SK-N-SH treated with all-trans-retinoic acid at 6 μM for 48 hours (cell line): ENCODE results near the gene GPX4.

Experiments
- ATAC-seq: fragments of 200-7000 bp; cut with Tn5 transposase; 3 replicates; pipeline ENCODE4 v1.9.1; 2020; ENCODE audit warnings: mild to moderate bottlenecking, moderate library complexity
- ARNTL ChIP-seq: fragments of 450-650 bp; formaldehyde crosslinking; IDR thresholded peaks from 2 replicates; pipeline ENCODE4 v1.5.0; 2020; ENCODE audit warnings: low read depth, mild to moderate bottlenecking, moderate library complexity, borderline replicate concordance
- BACH2 ChIP-seq: fragments of 250-450 bp; sonication (Bioruptor Pico); IDR thresholded peaks from 2 replicates; pipeline ENCODE4 v1.9.0; 2021; ENCODE audit warnings: mild to moderate bottlenecking, borderline replicate concordance
- CREB5 ChIP-seq: fragments of 250-450 bp; sonication (Bioruptor Pico); IDR thresholded peaks from 2 replicates; pipeline ENCODE4 v1.5.1; 2020; ENCODE audit warnings: low read depth, mild to moderate bottlenecking, moderate library complexity
- ESRRG ChIP-seq: fragments of 250-450 bp; sonication (Bioruptor Pico); IDR thresholded peaks from 2 replicates; pipeline ENCODE4 v1.6.1; 2021; ENCODE audit warnings: mild to moderate bottlenecking
- GLIS3 ChIP-seq: fragments of 250-450 bp; sonication (Bioruptor Pico); IDR thresholded peaks from 2 replicates; pipeline ENCODE4 v1.5.0; 2020; ENCODE audit warnings: mild to moderate bottlenecking, moderate library complexity
- ISL1 ChIP-seq: fragments of 250-450 bp; sonication (Bioruptor Pico); IDR thresholded peaks from 2 replicates; pipeline ENCODE4 v2.1.2; 2022; ENCODE audit warnings: mild to moderate bottlenecking, moderate library complexity
- OSR1 ChIP-seq: fragments of 250-450 bp; sonication (Bioruptor Pico); IDR thresholded peaks from 2 replicates; pipeline ENCODE4 v1.8.0; 2022; ENCODE audit warnings: moderate library complexity, mild to moderate bottlenecking, inconsistent platforms
- PATZ1 ChIP-seq: fragments of 250-450 bp; sonication (Bioruptor Pico); IDR thresholded peaks from 2 replicates; pipeline ENCODE4 v1.8.0; 2020; ENCODE audit warnings: mild to moderate bottlenecking, moderate library complexity, borderline replicate concordance
- PPARA ChIP-seq: fragments of 250-450 bp; sonication (Bioruptor Pico); IDR thresholded peaks from 2 replicates; pipeline ENCODE4 v1.5.0; 2020; ENCODE audit warnings: mild to moderate bottlenecking, borderline replicate concordance
- RARB ChIP-seq: fragments of 250-450 bp; sonication (Bioruptor Pico); IDR thresholded peaks from 2 replicates; pipeline ENCODE4 v1.8.0; 2021; ENCODE audit warnings: mild to moderate bottlenecking, moderate library complexity
- TCF4 ChIP-seq: fragments of 250-450 bp; sonication (Bioruptor Pico); IDR thresholded peaks from 2 replicates; pipeline ENCODE4 v1.8.0; 2021; ENCODE audit warnings: mild to moderate bottlenecking, moderate library complexity, borderline replicate concordance
- TOX ChIP-seq: fragments of 250-450 bp; sonication (Bioruptor Pico); IDR thresholded peaks from 2 replicates; pipeline ENCODE4 v1.8.0; 2021; ENCODE audit warnings: mild to moderate bottlenecking, moderate library complexity, borderline replicate concordance
- TSHZ2 ChIP-seq: fragments of 250-450 bp; sonication (Bioruptor Pico); IDR thresholded peaks from 2 replicates; pipeline ENCODE4 v1.5.0; 2020; ENCODE audit warnings: mild to moderate bottlenecking, moderate library complexity
- ZC3H10 ChIP-seq: fragments of 250-450 bp; sonication (Bioruptor Pico); IDR thresholded peaks from 2 replicates; pipeline ENCODE4 v1.5.1; 2021; ENCODE audit warnings: mild to moderate bottlenecking, moderate library complexity
- ZFP3 ChIP-seq: fragments of 250-450 bp; sonication (Bioruptor Pico); IDR thresholded peaks from 2 replicates; pipeline ENCODE4 v1.5.0; 2020; ENCODE audit warnings: mild to moderate bottlenecking, moderate library complexity
- ZNF70 ChIP-seq: fragments of 450-650 bp; formaldehyde crosslinking; IDR thresholded peaks from 2 replicates; pipeline ENCODE4 v1.5.0; 2020; ENCODE audit warnings: mild to moderate bottlenecking, moderate library complexity
- ZNF8 ChIP-seq: fragments of 450-650 bp; formaldehyde crosslinking; IDR thresholded peaks from 2 replicates; pipeline ENCODE4 v1.5.0; 2020; ENCODE audit warnings: mild to moderate bottlenecking, moderate library complexity
- TF ChIP-seq, protein P1 (sequence below): fragments of 250-450 bp; sonication (Bioruptor Pico); IDR thresholded peaks from 2 replicates; pipeline ENCODE4 v1.5.1; 2021; ENCODE audit warnings: mild to moderate bottlenecking, moderate library complexity
- TF ChIP-seq, protein P2 (sequence below): fragments of 250-450 bp; sonication (Bioruptor Pico); IDR thresholded peaks from 2 replicates; pipeline ENCODE4 v1.8.0; 2021; ENCODE audit warnings: low read depth, mild to moderate bottlenecking, moderate library complexity, borderline replicate concordance

The GPX4 gene

GRCh38 chr19:1055028-1055425 is 48.8 kb upstream of the GPX4 start (continued):
- TF ChIP-seq TSHZ2 (CRISPR knock-in tag) (no peak), PATZ1 (CRISPR knock-in tag) (no peak), ESRRG (CRISPR knock-in tag) (no peak)

DNA sequence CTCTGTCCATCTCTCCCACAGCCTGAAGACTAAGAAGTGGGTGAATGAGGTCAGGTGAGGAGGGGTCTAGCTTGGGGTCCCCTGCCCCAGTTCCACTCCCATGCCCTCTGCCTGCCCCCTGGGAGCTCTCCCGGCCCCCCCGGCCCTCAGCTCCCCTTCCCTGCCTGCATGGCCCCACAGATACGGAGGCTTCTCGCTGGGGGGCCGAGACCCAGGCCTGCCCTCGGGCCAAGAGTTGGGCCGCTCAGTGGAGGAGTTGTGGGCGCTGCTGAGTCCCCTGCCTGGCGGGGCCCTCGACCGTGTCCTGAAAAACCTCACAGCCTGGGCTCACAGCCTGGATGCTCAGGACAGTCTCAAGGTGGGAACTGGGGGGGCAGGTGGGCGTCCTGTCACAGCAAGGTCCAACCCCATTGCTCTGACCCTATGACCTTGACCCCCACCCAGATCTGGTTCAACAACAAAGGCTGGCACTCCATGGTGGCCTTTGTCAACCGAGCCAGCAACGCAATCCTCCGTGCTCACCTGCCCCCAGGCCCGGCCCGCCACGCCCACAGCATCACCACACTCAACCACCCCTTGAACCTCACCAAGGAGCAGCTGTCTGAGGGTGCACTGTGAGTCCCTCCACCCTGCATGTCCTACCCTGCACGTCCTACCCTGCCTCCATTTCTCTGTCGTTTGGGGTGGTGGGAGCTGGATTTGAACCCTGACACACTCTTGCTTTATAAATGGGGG is 47.7 kb upstream of the GPX4 start:
- TF ChIP-seq TOX (CRISPR knock-in tag) = no peak
- TF ChIP-seq RARB (CRISPR knock-in tag) = no peak
- no peak for TF ChIP-seq ZFP3 (CRISPR knock-in tag)
- TF ChIP-seq TSHZ2 (CRISPR knock-in tag) = no peak
- no peak for TF ChIP-seq GLIS3 (CRISPR knock-in tag)
- no peak for TF ChIP-seq TCF4 (CRISPR knock-in tag)
- no peak for TF ChIP-seq ESRRG (CRISPR knock-in tag)
- TF ChIP-seq, protein P1, sequence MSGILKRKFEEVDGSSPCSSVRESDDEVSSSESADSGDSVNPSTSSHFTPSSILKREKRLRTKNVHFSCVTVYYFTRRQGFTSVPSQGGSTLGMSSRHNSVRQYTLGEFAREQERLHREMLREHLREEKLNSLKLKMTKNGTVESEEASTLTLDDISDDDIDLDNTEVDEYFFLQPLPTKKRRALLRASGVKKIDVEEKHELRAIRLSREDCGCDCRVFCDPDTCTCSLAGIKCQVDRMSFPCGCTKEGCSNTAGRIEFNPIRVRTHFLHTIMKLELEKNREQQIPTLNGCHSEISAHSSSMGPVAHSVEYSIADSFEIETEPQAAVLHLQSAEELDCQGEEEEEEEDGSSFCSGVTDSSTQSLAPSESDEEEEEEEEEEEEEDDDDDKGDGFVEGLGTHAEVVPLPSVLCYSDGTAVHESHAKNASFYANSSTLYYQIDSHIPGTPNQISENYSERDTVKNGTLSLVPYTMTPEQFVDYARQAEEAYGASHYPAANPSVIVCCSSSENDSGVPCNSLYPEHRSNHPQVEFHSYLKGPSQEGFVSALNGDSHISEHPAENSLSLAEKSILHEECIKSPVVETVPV = no peak
- no peak for ATAC-seq

- TF ChIP-seq, protein P2, sequence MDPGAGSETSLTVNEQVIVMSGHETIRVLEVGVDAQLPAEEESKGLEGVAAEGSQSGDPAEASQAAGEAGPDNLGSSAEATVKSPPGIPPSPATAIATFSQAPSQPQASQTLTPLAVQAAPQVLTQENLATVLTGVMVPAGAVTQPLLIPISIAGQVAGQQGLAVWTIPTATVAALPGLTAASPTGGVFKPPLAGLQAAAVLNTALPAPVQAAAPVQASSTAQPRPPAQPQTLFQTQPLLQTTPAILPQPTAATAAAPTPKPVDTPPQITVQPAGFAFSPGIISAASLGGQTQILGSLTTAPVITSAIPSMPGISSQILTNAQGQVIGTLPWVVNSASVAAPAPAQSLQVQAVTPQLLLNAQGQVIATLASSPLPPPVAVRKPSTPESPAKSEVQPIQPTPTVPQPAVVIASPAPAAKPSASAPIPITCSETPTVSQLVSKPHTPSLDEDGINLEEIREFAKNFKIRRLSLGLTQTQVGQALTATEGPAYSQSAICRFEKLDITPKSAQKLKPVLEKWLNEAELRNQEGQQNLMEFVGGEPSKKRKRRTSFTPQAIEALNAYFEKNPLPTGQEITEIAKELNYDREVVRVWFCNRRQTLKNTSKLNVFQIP (CRISPR knock-in tag) = no peak
- no peak for TF ChIP-seq ARNTL
- TF ChIP-seq, all 23 proteins: peak for 0
- ATAC-seq = 0 out of 3 replicates have a peak, but pooled peaks have one; percentile 21
Observed at GRCh38 chr19:1057176-1057855, 46.5 kb upstream of the GPX4 start.

DNA sequence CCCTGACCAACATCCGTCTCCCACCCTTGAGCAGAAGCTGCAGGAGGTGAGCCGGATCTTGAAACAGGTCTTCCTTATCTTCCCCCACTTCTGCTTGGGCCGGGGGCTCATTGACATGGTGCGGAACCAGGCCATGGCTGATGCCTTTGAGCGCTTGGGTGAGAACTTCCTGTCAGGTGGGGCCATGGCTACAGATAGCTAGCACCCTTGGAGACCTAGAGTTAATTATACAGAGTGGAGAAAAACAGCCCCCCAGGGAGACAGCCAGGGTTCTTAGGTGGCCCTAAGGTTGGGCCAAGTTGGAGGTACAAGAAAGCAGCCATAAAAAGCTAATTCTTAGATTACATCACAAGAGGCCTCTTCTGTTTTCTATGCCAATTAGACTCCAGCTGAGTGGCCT is 45.7 kb upstream of the GPX4 start:
- ATAC-seq = no peak
- TF ChIP-seq ESRRG (CRISPR knock-in tag) = no peak
- TF ChIP-seq ZC3H10 (CRISPR knock-in tag) = no peak
- TF ChIP-seq CREB5 (CRISPR knock-in tag) = no peak
- no peak for TF ChIP-seq ZNF70 (CRISPR knock-in tag)
- no peak for TF ChIP-seq BACH2 (CRISPR knock-in tag)
- TF ChIP-seq, protein P1 = no peak
- TF ChIP-seq ISL1 (CRISPR knock-in tag) = no peak
- no peak for TF ChIP-seq PPARA (CRISPR knock-in tag)
- TF ChIP-seq OSR1 (CRISPR knock-in tag) = no peak
- no peak for TF ChIP-seq ZNF8 (CRISPR knock-in tag)
